SH-SY5Y (cell line): ENCODE measurements around the gene PCED1A.

Source experiments
- GATA2 ChIP-seq: IDR thresholded peaks from 2 replicates; pipeline ENCODE4 v1.6.1; 2011; ENCODE audit warnings: mild to moderate bottlenecking, low read depth, low read length
- GATA3 ChIP-seq: IDR thresholded peaks from 2 replicates; pipeline ENCODE4 v1.6.1; 2011; ENCODE audit warnings: low read depth, mild to moderate bottlenecking, low read length, moderate library complexity

DNA sequence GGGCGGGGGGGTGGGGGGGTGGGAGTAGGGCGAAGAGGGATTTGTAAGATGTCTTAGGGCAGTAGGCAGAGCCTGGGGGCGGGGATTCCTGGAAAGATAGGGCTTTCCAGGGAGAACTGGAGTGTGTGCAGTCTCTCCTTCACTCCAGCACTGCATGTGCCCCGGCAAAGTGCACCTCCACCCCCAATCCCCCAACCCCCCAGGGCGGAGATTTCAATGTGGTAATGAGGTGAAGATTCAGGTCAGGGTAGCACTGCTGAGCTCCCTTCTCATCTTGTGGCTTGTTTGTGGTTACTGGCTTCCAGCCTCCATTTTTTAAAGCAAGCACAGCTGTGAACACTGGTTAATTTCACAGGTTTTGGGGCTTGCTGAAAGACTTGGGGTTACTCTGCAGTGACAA, 18.4 kb downstream of the PCED1A start:
- no peak for TF ChIP-seq GATA2
- no peak for TF ChIP-seq GATA3
